GM18858 (cell line): ENCODE measurements around the gene FADS3.

Source experiments
- ATAC-seq: cut with Tn5 transposase; IDR thresholded peaks from one replicate; pipeline ENCODE4 v1.9.1; 2021; ENCODE audit not compliant: unreplicated experiment

The FADS3 gene, protein sequence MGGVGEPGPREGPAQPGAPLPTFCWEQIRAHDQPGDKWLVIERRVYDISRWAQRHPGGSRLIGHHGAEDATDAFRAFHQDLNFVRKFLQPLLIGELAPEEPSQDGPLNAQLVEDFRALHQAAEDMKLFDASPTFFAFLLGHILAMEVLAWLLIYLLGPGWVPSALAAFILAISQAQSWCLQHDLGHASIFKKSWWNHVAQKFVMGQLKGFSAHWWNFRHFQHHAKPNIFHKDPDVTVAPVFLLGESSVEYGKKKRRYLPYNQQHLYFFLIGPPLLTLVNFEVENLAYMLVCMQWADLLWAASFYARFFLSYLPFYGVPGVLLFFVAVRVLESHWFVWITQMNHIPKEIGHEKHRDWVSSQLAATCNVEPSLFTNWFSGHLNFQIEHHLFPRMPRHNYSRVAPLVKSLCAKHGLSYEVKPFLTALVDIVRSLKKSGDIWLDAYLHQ

DNA sequence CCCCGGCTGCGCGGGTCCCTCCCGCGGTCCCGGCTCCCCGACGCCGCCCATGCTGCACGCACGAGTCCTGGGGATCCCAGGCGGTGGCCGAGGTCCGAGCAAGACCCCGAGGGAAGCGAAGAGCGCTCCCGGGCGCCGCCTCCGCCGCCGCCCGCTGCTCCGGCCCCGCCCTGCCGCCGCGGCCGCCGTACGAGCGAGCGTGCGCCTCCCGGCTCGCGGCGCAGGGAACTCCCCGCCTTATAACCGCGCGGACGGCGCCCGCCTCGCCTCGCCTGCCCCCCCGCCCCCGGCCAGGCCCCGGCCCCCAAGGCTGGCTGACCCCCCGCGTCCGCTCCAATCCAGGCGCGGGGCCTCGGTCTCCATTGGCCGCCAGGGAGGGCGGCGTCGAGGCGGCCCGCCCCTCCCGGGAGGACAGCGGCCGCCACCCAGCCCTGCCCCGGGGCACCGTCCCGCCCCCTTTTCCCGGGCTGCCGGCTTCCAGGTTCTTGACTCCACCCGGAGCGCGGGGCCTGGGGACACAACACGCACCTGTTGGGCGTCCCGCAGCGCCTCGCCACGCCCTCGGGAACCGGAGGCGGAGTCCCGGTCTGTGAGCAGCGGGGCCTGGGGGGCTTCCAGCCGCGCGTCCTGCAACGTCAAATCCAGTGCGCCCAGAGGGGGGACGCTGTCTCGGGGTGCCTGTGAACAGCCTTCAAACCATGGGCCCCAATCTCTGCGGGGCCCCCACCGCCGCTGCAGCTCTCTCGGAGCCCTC, at the start of gene FADS3:
FADS3 (minus strand) TSS at position 215 of the 754 bp plus-strand sequence; CDS start at position 51, 164 bp downstream.
- ATAC-seq: peak; percentile 45

DNA sequence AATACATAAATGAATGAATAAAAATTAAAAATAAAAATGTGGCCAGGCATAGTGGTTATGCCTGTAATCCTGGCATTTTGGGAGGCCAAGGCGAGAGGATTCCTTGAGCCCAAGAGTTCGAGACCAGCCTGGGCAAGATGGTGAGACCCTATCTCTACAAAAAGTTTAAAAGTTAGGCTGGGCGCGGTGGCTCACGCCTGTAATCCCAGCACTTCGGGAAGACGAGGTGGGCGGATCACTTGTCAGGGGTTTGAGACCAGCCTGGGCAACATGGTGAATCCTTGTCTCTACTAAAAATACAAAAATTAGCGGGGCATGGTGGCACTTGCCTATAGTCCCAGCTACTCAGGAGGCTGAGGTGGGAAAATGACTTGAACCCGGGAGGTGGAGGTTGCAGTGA, 49.1 kb upstream of the FADS3 start:
- ATAC-seq: no peak

DNA sequence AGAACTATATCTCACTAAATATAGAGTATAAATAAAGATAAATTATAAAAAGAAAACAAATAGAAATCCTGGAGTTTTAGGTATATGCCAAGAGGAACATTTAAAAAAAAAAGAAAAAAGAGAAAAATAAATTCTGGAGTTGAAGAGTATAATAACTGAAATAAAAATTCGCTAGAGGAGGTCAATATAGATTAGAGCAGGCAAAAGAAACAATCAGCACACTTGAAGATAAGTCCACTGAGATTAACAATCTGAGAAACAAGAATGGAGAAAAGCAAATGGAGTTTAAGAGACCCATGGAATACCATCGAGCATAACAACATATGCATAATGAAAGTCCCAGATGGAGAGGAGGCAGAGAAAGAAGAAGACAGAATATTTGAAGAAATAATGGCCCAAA, 44.5 kb upstream of the FADS3 start:
- ATAC-seq: no peak

GRCh38 chr11:61930933-61931332, 39.6 kb upstream of the FADS3 start:
- ATAC-seq: no peak

DNA sequence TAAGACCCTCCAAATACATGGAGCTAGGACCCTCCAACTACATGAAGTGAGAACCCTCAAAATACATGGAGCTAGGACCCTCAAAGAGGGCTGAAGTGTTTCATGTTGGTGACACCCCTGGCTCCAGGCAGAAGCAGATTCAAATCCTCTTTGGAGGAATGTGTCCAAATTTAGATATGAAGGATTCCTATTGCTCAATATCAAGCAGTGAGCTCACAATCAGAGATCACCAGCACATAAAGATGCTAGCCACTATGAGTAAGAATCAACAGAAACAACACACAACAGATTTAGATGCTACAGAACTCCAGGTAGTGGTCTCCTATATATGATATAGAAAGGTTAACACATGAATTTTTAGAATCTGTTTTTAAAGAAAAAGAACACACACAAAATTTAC, 37.3 kb upstream of the FADS3 start:
- no peak for ATAC-seq

- ATAC-seq: no peak
Measured at GRCh38 chr11:61927501-61927900, 36.2 kb upstream of the FADS3 start.

GRCh38 chr11:61926235-61926634, 34.9 kb upstream of the FADS3 start:
- ATAC-seq: no peak

- ATAC-seq: no peak
Measured at GRCh38 chr11:61925736-61926135, 34.4 kb upstream of the FADS3 start.

GRCh38 chr11:61924064-61924455, 32.7 kb upstream of the FADS3 start:
- no peak for ATAC-seq

GRCh38 chr11:61923166-61924063, 32.1 kb upstream of the FADS3 start:
- no peak for ATAC-seq

GRCh38 chr11:61922539-61922938, 31.2 kb upstream of the FADS3 start:
- ATAC-seq: no peak

DNA sequence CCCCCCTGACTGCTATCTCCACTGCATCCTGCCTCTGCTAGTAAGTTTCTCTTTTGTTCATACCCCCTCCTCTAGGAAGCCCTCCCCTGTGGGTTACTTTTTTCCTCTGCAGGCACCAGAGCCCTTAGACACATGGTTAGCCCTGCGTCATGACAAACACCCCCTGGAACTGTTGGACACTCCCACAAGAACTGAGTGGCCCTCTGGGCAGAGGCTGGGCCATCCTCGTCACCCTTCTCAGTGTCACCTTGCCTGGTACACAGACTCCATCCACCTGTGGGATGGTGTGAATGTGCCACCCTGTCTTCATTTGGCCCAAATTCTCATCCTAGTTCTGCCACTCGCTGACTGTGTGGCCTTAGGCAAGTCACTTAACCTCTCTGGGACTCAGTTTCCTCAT, 30.1 kb upstream of the FADS3 start:
- ATAC-seq: no peak

GRCh38 chr11:61919705-61920631, 28.6 kb upstream of the FADS3 start:
- no peak for ATAC-seq

GRCh38 chr11:61918938-61919704, 27.8 kb upstream of the FADS3 start:
- no peak for ATAC-seq

GRCh38 chr11:61918251-61918937, 27.0 kb upstream of the FADS3 start:
- no peak for ATAC-seq

DNA sequence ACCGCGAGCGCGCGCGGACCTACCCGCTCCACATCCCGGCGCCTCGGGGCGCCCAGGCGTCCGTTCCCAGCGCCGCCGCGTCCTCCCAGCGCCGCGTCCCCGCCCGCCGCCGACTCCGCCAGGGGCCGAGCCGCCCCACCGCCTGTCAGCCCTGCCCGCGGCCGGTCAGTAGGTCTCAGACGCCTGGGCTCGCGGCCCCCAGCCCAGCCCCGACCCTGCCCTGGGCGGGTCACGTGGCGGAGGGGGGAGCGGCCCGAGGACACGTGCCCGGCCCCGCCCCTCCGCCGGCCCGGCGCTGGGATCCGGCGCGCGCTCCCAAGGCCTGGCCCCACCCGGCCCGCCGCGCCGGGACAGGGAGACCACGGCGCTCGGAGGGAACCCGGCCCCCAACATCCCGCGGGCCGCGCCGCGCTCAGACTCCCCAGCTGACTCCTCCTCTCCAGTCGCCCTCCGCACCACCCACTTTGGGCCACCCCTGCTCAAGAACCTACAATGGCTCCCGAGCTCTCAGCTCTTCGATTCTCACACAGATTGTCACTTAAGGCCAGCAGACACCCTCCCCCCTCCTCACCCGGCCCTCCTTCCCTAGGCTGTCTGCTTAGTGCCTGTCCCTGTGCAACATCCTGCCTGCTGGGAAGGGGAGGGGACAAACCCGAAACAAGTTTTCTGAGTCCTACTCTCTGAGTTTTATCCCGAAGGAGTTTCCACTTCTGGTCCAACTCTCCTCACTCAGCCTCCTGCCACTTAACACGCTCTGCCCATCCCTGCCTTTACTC, 26.2 kb upstream of the FADS3 start, which contains the start of gene RAB3IL1:
RAB3IL1 (minus strand) TSS at position 233 of the 776 bp plus-strand sequence; CDS start at position 34, 199 bp downstream.
- ATAC-seq: no peak

GRCh38 chr11:61916737-61917333, 25.5 kb upstream of the FADS3 start:
- no peak for ATAC-seq
